ENCODE measurements around the gene AXDND1.

Gene AXDND1

GRCh38 chr1:179476484-179476883, 110.7 kb downstream of the AXDND1 start:
- Histone ChIP-seq H3K4ac (ENCODE audit: low read depth, low read length) (no peak overlapping the region), H3K56ac (ENCODE audit: low read length) (no peak overlapping the region), H2BK5ac (ENCODE audit: low read length) (no peak overlapping the region), H3K4me2 (ENCODE audit: low read length) (no peak overlapping the region), H4K8ac (ENCODE audit: low read depth, low read length) (no peak overlapping the region), H3K4me1 (ENCODE audit: control insufficient read depth, low read depth, low read length) (no peaks in the 10 kb centered on the region), H2BK15ac (replicated peaks; ENCODE audit: low read depth) (no peak overlapping the region), H3K23ac (ENCODE audit: low read length) (no peak overlapping the region), H3K27ac (ENCODE audit: low read depth, low read length) (no peak overlapping the region), H3K4me3 (ENCODE audit: low read length) (no peak overlapping the region), H2BK120ac (ENCODE audit: low read depth, low read length) (no peak overlapping the region), H3K9ac (ENCODE audit: low read length) (no peak overlapping the region), H2AK5ac (ENCODE audit: low read length) (no peak overlapping the region), H3K36me3 (ENCODE audit: control insufficient read depth, insufficient read depth, low read length) (no peaks in the 10 kb centered on the region), H3K79me2 (ENCODE audit: control insufficient read depth, insufficient read depth, low read length) (no peaks in the 10 kb centered on the region), H4K5ac (ENCODE audit: low read length) (no peak overlapping the region), H3K79me1 (ENCODE audit: low read length) (no peaks in the 10 kb centered on the region), H3K27me3 (ENCODE audit: insufficient read depth, low read length, poor library complexity) (no peaks in the 10 kb centered on the region), H3K18ac (ENCODE audit: low read length) (no peak overlapping the region)
- no CpG with 5 or more reads among the region's 2 CpGs for WGBS (ENCODE audit: extremely low coverage, insufficient coverage, low lambda C conversion rate)
- peak; percentile 13 for DNase-seq

GRCh38 chr1:179478370-179478769, 112.6 kb downstream of the AXDND1 start:
- H3K79me1 ChIP-seq (ENCODE audit: low read length) = no peaks in the 10 kb centered on the region
- H3K27me3 ChIP-seq (ENCODE audit: insufficient read depth, low read length, poor library complexity) = no peaks in the 10 kb centered on the region
- no peak overlapping the region for H3K4me3 ChIP-seq (ENCODE audit: low read length)
- no peak overlapping the region for H3K18ac ChIP-seq (ENCODE audit: low read length)
- H2AK5ac ChIP-seq (ENCODE audit: low read length) = no peak overlapping the region
- no peaks in the 10 kb centered on the region for H3K79me2 ChIP-seq (ENCODE audit: control insufficient read depth, insufficient read depth, low read length)
- no peak overlapping the region for H2BK15ac ChIP-seq (replicated peaks; ENCODE audit: low read depth)
- H3K23ac ChIP-seq (ENCODE audit: low read length) = no peak overlapping the region
- H3K4me1 ChIP-seq (ENCODE audit: control insufficient read depth, low read depth, low read length) = no peaks in the 10 kb centered on the region
- no peaks in the 10 kb centered on the region for H3K36me3 ChIP-seq (ENCODE audit: control insufficient read depth, insufficient read depth, low read length)
- H2BK120ac ChIP-seq (ENCODE audit: low read depth, low read length) = no peak overlapping the region
- no peak for DNase-seq
- no peak overlapping the region for H4K8ac ChIP-seq (ENCODE audit: low read depth, low read length)
- no peak overlapping the region for H3K27ac ChIP-seq (ENCODE audit: low read depth, low read length)
- no peak overlapping the region for H3K9ac ChIP-seq (ENCODE audit: low read length)
- WGBS (ENCODE audit: extremely low coverage, insufficient coverage, low lambda C conversion rate) = no CpG with 5 or more reads among the region's 1 CpG
- no peak overlapping the region for H3K4ac ChIP-seq (ENCODE audit: low read depth, low read length)
- H2BK5ac ChIP-seq (ENCODE audit: low read length) = no peak overlapping the region
- no peak overlapping the region for H4K5ac ChIP-seq (ENCODE audit: low read length)
- H3K56ac ChIP-seq (ENCODE audit: low read length) = no peak overlapping the region
- H3K4me2 ChIP-seq (ENCODE audit: low read length) = no peak overlapping the region

GRCh38 chr1:179490611-179491010, 124.8 kb downstream of the AXDND1 start:
- Histone ChIP-seq H3K27me3 (ENCODE audit: insufficient read depth, low read length, poor library complexity) (no peaks in the 10 kb centered on the region), H3K4me1 (ENCODE audit: control insufficient read depth, low read depth, low read length) (no peaks in the 10 kb centered on the region), H4K5ac (ENCODE audit: low read length) (no peak overlapping the region), H4K8ac (ENCODE audit: low read depth, low read length) (no peak overlapping the region), H2BK15ac (replicated peaks; ENCODE audit: low read depth) (no peak overlapping the region), H3K18ac (ENCODE audit: low read length) (no peak overlapping the region), H3K23ac (ENCODE audit: low read length) (no peak overlapping the region), H3K36me3 (ENCODE audit: control insufficient read depth, insufficient read depth, low read length) (no peaks in the 10 kb centered on the region), H3K4me2 (ENCODE audit: low read length) (no peak overlapping the region), H2BK120ac (ENCODE audit: low read depth, low read length) (no peak overlapping the region), H2AK5ac (ENCODE audit: low read length) (no peak overlapping the region), H2BK5ac (ENCODE audit: low read length) (no peak overlapping the region), H3K79me1 (ENCODE audit: low read length) (no peaks in the 10 kb centered on the region), H3K79me2 (ENCODE audit: control insufficient read depth, insufficient read depth, low read length) (no peaks in the 10 kb centered on the region), H3K4ac (ENCODE audit: low read depth, low read length) (no peak overlapping the region), H3K56ac (ENCODE audit: low read length) (no peak overlapping the region), H3K27ac (ENCODE audit: low read depth, low read length) (no peak overlapping the region), H3K4me3 (ENCODE audit: low read length) (no peak overlapping the region), H3K9ac (ENCODE audit: low read length) (no peak overlapping the region)
- WGBS (ENCODE audit: extremely low coverage, insufficient coverage, low lambda C conversion rate) = no CpG with 5 or more reads among the region's 1 CpG
- no peak for DNase-seq

- H4K5ac ChIP-seq (ENCODE audit: low read length) = no peak overlapping the region
- no peak overlapping the region for H3K18ac ChIP-seq (ENCODE audit: low read length)
- DNase-seq = no peak
- no peaks in the 10 kb centered on the region for H3K79me2 ChIP-seq (ENCODE audit: control insufficient read depth, insufficient read depth, low read length)
- H3K4me2 ChIP-seq (ENCODE audit: low read length) = no peak overlapping the region
- no peaks in the 10 kb centered on the region for H3K27me3 ChIP-seq (ENCODE audit: insufficient read depth, low read length, poor library complexity)
- H2AK5ac ChIP-seq (ENCODE audit: low read length) = no peak overlapping the region
- no peaks in the 10 kb centered on the region for H3K79me1 ChIP-seq (ENCODE audit: low read length)
- no peak overlapping the region for H3K23ac ChIP-seq (ENCODE audit: low read length)
- H2BK5ac ChIP-seq (ENCODE audit: low read length) = no peak overlapping the region
- H2BK120ac ChIP-seq (ENCODE audit: low read depth, low read length) = no peak overlapping the region
- H3K4ac ChIP-seq (ENCODE audit: low read depth, low read length) = no peak overlapping the region
- no peak overlapping the region for H3K4me3 ChIP-seq (ENCODE audit: low read length)
- H4K8ac ChIP-seq (ENCODE audit: low read depth, low read length) = no peak overlapping the region
- H3K36me3 ChIP-seq (ENCODE audit: control insufficient read depth, insufficient read depth, low read length) = no peaks in the 10 kb centered on the region
- H2BK15ac ChIP-seq (replicated peaks; ENCODE audit: low read depth) = no peak overlapping the region
- no peak overlapping the region for H3K56ac ChIP-seq (ENCODE audit: low read length)
- H3K4me1 ChIP-seq (ENCODE audit: control insufficient read depth, low read depth, low read length) = no peaks in the 10 kb centered on the region
- H3K9ac ChIP-seq (ENCODE audit: low read length) = no peak overlapping the region
- no peak overlapping the region for H3K27ac ChIP-seq (ENCODE audit: low read depth, low read length)
- WGBS (ENCODE audit: extremely low coverage, insufficient coverage, low lambda C conversion rate) = no CpG with 5 or more reads among the region's 2 CpGs
Measured at GRCh38 chr1:179493323-179493722, 127.6 kb downstream of the AXDND1 start.

- Histone ChIP-seq H3K4me1 (ENCODE audit: control insufficient read depth, low read depth, low read length) (no peaks in the 10 kb centered on the region), H2BK15ac (replicated peaks; ENCODE audit: low read depth) (no peak overlapping the region), H3K18ac (ENCODE audit: low read length) (no peak overlapping the region), H3K4me2 (ENCODE audit: low read length) (no peak overlapping the region), H4K8ac (ENCODE audit: low read depth, low read length) (no peak overlapping the region), H3K4me3 (ENCODE audit: low read length) (no peak overlapping the region), H3K4ac (ENCODE audit: low read depth, low read length) (no peak overlapping the region), H3K27ac (ENCODE audit: low read depth, low read length) (no peak overlapping the region), H3K56ac (ENCODE audit: low read length) (no peak overlapping the region), H2BK120ac (ENCODE audit: low read depth, low read length) (no peak overlapping the region), H3K23ac (ENCODE audit: low read length) (no peak overlapping the region), H2BK5ac (ENCODE audit: low read length) (no peak overlapping the region), H3K36me3 (ENCODE audit: control insufficient read depth, insufficient read depth, low read length) (no peaks in the 10 kb centered on the region), H3K79me2 (ENCODE audit: control insufficient read depth, insufficient read depth, low read length) (no peaks in the 10 kb centered on the region), H4K5ac (ENCODE audit: low read length) (no peak overlapping the region), H3K9ac (ENCODE audit: low read length) (no peak overlapping the region), H3K79me1 (ENCODE audit: low read length) (no peaks in the 10 kb centered on the region), H3K27me3 (ENCODE audit: insufficient read depth, low read length, poor library complexity) (no peaks in the 10 kb centered on the region), H2AK5ac (ENCODE audit: low read length) (no peak overlapping the region)
- no CpG with 5 or more reads among the region's 6 CpGs for WGBS (ENCODE audit: extremely low coverage, insufficient coverage, low lambda C conversion rate)
- no peak for DNase-seq
Measured at GRCh38 chr1:179506199-179506598, 140.4 kb downstream of the AXDND1 start.

GRCh38 chr1:179509384-179509783, 143.6 kb downstream of the AXDND1 start:
- no CpG with 5 or more reads among the region's 4 CpGs for WGBS (ENCODE audit: extremely low coverage, insufficient coverage, low lambda C conversion rate)
- no peak overlapping the region for H2BK5ac ChIP-seq (ENCODE audit: low read length)
- H3K23ac ChIP-seq (ENCODE audit: low read length) = no peak overlapping the region

More at GRCh38 chr1:179509384-179509783, 143.6 kb downstream of the AXDND1 start:
- H3K18ac ChIP-seq (ENCODE audit: low read length) = no peak overlapping the region
- H3K9ac ChIP-seq (ENCODE audit: low read length) = no peak overlapping the region
- H3K27me3 ChIP-seq (ENCODE audit: insufficient read depth, low read length, poor library complexity) = no peaks in the 10 kb centered on the region
- no peak overlapping the region for H2BK15ac ChIP-seq (replicated peaks; ENCODE audit: low read depth)
- no peak overlapping the region for H2AK5ac ChIP-seq (ENCODE audit: low read length)
- H3K79me2 ChIP-seq (ENCODE audit: control insufficient read depth, insufficient read depth, low read length) = no peaks in the 10 kb centered on the region
- no peak overlapping the region for H4K8ac ChIP-seq (ENCODE audit: low read depth, low read length)
- no peak overlapping the region for H3K4ac ChIP-seq (ENCODE audit: low read depth, low read length)
- H3K79me1 ChIP-seq (ENCODE audit: low read length) = no peaks in the 10 kb centered on the region
- H3K4me3 ChIP-seq (ENCODE audit: low read length) = no peak overlapping the region
- no peak overlapping the region for H3K56ac ChIP-seq (ENCODE audit: low read length)
- no peak overlapping the region for H3K4me2 ChIP-seq (ENCODE audit: low read length)
- H3K4me1 ChIP-seq (ENCODE audit: control insufficient read depth, low read depth, low read length) = no peaks in the 10 kb centered on the region
- DNase-seq = no peak
- no peak overlapping the region for H3K27ac ChIP-seq (ENCODE audit: low read depth, low read length)
- H4K5ac ChIP-seq (ENCODE audit: low read length) = no peak overlapping the region
- H3K36me3 ChIP-seq (ENCODE audit: control insufficient read depth, insufficient read depth, low read length) = no peaks in the 10 kb centered on the region
- no peak overlapping the region for H2BK120ac ChIP-seq (ENCODE audit: low read depth, low read length)

Measured in mesendoderm (in vitro differentiated cells).